Measurements from ENCODE around the gene MAPK8IP3. TPM values are rescaled to one million over a fixed set of nuclear protein-coding genes. Genes with fewer than 3 reads are reported as not detected.
"Not testable (repeated sequence)": the region's sequence is repeated elsewhere in the genome, so short reads cannot be mapped to it uniquely, and the experiment has no call there.

Gene MAPK8IP3
- total RNA-seq, 1 experiment from 2014 or later, result 41.1 TPM

DNA sequence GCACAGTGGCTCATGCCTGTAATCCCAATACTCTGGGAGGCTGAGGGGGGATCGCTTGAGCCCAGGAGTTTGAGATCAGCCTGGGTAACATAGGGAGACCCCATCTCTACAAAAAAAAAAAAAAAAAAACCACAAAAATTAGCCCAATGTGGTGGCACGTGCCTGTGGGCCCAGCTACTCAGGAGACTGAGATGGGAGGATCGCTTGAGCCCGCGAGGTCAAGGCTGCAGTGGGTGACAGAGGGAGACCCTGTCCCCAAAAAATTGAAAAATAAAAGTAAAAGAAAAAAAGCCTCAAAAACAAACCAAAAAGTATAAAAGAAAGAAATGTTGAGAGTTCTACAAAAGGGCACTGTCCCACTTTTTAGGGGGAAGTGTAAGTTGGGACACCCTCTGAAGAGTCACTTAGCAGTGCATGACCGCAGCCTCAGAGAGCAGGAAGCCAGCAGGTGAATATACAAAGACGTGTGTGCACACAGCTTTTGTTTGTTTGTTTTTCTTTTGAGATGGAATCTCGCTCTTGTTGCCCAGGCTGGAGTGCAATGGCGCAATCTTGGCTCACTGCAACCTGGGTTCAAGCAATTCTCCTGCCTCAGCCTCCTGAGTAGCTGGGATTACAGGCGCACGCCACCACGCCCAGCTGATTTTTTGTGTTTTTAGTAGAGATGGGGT is 13.7 kb downstream of the MAPK8IP3 start:
- DNase-seq; H2AFZ ChIP-seq (ENCODE audit: low read length); H3K4me2 ChIP-seq (ENCODE audit: low read length); H3K36me3 ChIP-seq (ENCODE audit: low read depth, low read length); H3K27ac ChIP-seq (ENCODE audit: low read length); H4K20me1 ChIP-seq (ENCODE audit: low read length); BruUV-seq (replicated peaks); intact Hi-C loops (cut with micrococcal nuclease); ATAC-seq; H3K9ac ChIP-seq (ENCODE audit: low read length); POLR2A ChIA-PET (ENCODE audit: unreplicated experiment); H3F3A ChIP-seq (ENCODE audit: low read length, unreplicated experiment); H3K4me3 ChIP-seq (ENCODE audit: low read length); H3K27me3 ChIP-seq (ENCODE audit: low read length); H3K9me2 ChIP-seq (replicated peaks; ENCODE audit: low read length); H3K9me3 ChIP-seq (ENCODE audit: low read length): not testable (repeated sequence)
- Histone ChIP-seq H3K4me1 (ENCODE audit: insufficient read depth, low read length) (peaks cover 15% of the 10 kb centered on the region; the same call in 1 of the 2 replicates), H3K79me2 (ENCODE audit: low read length) (peaks cover 48% of the 10 kb centered on the region)
- CTCF ChIA-PET, result interaction anchor here (0.5 kb wide), 1 partner anchor 389 kb away, joined by 3 read pairs; no protein-coding TSS in a partner anchor

- no peaks in the 10 kb centered on the region for H3K9me2 ChIP-seq (replicated peaks; ENCODE audit: low read length)
- BruUV-seq (replicated peaks), result no TSS peak
- TF ChIP-seq EZH2phosphoT487 (IDR thresholded peaks at IDR 0.05; ENCODE audit: borderline replicate concordance, low read length) (no peak), EZH2 (IDR thresholded peaks at IDR 0.05; ENCODE audit: low read length, unreplicated experiment) (no peak)
- TF ChIP-seq, protein P1, sequence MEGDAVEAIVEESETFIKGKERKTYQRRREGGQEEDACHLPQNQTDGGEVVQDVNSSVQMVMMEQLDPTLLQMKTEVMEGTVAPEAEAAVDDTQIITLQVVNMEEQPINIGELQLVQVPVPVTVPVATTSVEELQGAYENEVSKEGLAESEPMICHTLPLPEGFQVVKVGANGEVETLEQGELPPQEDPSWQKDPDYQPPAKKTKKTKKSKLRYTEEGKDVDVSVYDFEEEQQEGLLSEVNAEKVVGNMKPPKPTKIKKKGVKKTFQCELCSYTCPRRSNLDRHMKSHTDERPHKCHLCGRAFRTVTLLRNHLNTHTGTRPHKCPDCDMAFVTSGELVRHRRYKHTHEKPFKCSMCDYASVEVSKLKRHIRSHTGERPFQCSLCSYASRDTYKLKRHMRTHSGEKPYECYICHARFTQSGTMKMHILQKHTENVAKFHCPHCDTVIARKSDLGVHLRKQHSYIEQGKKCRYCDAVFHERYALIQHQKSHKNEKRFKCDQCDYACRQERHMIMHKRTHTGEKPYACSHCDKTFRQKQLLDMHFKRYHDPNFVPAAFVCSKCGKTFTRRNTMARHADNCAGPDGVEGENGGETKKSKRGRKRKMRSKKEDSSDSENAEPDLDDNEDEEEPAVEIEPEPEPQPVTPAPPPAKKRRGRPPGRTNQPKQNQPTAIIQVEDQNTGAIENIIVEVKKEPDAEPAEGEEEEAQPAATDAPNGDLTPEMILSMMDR (conservative IDR thresholded peaks at IDR 0.05; ENCODE audit: low read depth, low read length), result no peak
- DNase-seq, result no peak
- no peaks in the 10 kb centered on the region for H3F3A ChIP-seq (ENCODE audit: low read length, unreplicated experiment)
- peaks cover 15% of the 10 kb centered on the region; the same call in 1 of the 2 replicates for H3K4me1 ChIP-seq (ENCODE audit: insufficient read depth, low read length)
- intact Hi-C loops (cut with micrococcal nuclease), result no loop called here
- H2AFZ ChIP-seq (ENCODE audit: low read length), result no peak overlapping the region
- ATAC-seq, result no peak
- no peaks in the 10 kb centered on the region for H3K9me3 ChIP-seq (ENCODE audit: low read length)
- peaks cover 36% of the 10 kb centered on the region for H3K79me2 ChIP-seq (ENCODE audit: low read length)
- ChIA-PET POLR2A (ENCODE audit: unreplicated experiment) (no interaction called here), CTCF (no interaction called here)
- no peak overlapping the region for H3K9ac ChIP-seq (ENCODE audit: low read length)
- peak overlapping the region; percentile 77 for H3K27ac ChIP-seq (ENCODE audit: low read length)
- H3K36me3 ChIP-seq (ENCODE audit: low read depth, low read length), result no peaks in the 10 kb centered on the region
- no peaks in the 10 kb centered on the region for H3K27me3 ChIP-seq (ENCODE audit: low read length)
- no peak overlapping the region for H3K4me3 ChIP-seq (ENCODE audit: low read length)
- H3K4me2 ChIP-seq (ENCODE audit: low read length), result no peak overlapping the region
- H4K20me1 ChIP-seq (ENCODE audit: low read length), result no peaks in the 10 kb centered on the region
Measured at GRCh38 chr16:1721372-1721771, 15.4 kb downstream of the MAPK8IP3 start.

DNA sequence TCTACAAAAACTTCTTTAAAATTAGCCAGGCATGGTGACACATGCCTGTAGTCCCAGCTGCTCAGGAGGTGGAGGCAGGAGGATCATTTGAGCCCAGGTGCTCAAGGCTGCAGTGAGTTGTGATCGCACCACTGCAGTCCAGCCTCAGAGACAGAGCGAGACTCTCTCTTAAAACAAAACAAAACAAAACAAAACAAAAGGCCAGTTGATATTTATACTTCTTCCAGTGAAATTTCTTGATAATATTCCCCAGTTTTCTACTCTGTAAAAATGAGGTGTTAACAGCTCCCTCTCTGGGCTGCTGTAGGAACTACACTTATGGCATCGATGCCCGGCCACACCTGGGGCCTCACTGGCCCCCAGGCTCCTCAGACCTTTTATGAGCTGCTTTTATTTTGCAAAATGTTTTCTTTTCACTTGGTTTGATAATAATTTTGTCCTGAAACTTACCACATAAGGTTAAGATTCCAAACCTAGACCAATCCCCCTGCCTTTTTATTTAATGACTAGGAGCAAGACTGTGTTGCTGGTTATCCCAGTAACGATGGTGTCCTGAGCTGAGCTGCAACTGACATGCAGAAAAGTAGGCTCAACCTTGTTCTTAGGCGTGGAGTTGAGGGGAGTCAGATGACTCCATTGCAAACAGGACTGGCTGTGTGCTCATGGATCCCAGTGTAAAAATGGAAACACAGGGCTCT is 17.6 kb downstream of the MAPK8IP3 start:
- BruUV-seq (replicated peaks), result no TSS peak
- H3K4me1 ChIP-seq (ENCODE audit: insufficient read depth, low read length), result peaks cover 15% of the 10 kb centered on the region; the same call in 1 of the 2 replicates
- H3K79me2 ChIP-seq (ENCODE audit: low read length), result peaks cover 30% of the 10 kb centered on the region
- no peaks in the 10 kb centered on the region for H3K27me3 ChIP-seq (ENCODE audit: low read length)
- ATAC-seq (peak; percentile 36), DNase-seq (peak; percentile 68)
- no peaks in the 10 kb centered on the region for H4K20me1 ChIP-seq (ENCODE audit: low read length)
- TF ChIP-seq EZH2 (IDR thresholded peaks at IDR 0.05; ENCODE audit: low read length, unreplicated experiment), result no peak
- TF ChIP-seq, protein P1 (conservative IDR thresholded peaks at IDR 0.05; ENCODE audit: low read depth, low read length), result peak; percentile 75
- H3K27ac ChIP-seq (ENCODE audit: low read length), result peak overlapping the region; percentile 77
- no peak overlapping the region for H3K4me3 ChIP-seq (ENCODE audit: low read length)
- no peak overlapping the region for H2AFZ ChIP-seq (ENCODE audit: low read length)
- no peaks in the 10 kb centered on the region for H3F3A ChIP-seq (ENCODE audit: low read length, unreplicated experiment)
- ChIA-PET CTCF (interaction anchor here (0.6 to 0.9 kb wide), 3 partner anchors 15 to 286 kb away, joined by 3 to 4 read pairs (median 3); no protein-coding TSS in a partner anchor), POLR2A (ENCODE audit: unreplicated experiment) (no interaction called here)
- intact Hi-C loops (cut with micrococcal nuclease), result no loop called here
- no peaks in the 10 kb centered on the region for H3K9me3 ChIP-seq (ENCODE audit: low read length)
- no peak overlapping the region for H3K4me2 ChIP-seq (ENCODE audit: low read length)
- H3K36me3 ChIP-seq (ENCODE audit: low read depth, low read length), result no peaks in the 10 kb centered on the region
- H3K9me2 ChIP-seq (replicated peaks; ENCODE audit: low read length), result no peaks in the 10 kb centered on the region
- H3K9ac ChIP-seq (ENCODE audit: low read length), result no peak overlapping the region
